HG03066 (cell line): ENCODE results near the gene TMEM175.

ENCODE experiments used
- ATAC-seq: cut with Tn5 transposase; IDR thresholded peaks from one replicate; pipeline ENCODE4 v1.9.1; 2021; ENCODE audit warnings: low read depth; ENCODE audit not compliant: unreplicated experiment

The TMEM175 gene

DNA sequence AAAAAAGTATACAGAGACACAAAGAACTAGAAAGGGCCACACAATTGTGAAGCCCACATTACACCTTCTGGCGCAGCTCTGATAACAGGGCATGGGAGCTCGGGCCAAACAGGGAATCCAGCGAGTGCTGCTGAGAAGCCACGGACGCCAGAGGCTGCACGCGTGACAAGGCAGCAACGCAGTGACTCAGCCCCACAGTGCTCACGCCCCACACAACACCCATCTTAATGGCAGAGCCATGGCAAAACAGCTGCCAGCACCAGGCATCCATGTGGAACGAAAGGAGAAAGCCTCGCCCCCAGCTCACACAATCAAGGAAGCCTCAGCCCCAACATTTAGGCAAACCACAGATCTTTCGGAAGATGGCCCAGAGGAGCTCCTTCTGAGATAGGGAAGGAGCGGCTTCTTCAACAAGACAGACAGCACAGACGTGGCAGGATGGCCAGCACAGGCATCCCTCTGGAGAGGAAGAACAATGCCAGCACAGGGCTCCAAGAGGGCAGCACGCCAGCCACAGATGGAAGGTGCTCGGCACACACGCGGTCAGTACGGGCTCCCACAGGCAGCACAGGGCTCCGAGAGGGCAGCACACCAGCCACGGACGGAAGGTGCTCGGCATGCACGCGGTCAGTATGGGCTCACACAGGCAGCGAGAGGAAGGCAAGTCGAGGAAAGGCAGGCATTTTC is 33.2 kb upstream of the TMEM175 start:
- no peak for ATAC-seq

DNA sequence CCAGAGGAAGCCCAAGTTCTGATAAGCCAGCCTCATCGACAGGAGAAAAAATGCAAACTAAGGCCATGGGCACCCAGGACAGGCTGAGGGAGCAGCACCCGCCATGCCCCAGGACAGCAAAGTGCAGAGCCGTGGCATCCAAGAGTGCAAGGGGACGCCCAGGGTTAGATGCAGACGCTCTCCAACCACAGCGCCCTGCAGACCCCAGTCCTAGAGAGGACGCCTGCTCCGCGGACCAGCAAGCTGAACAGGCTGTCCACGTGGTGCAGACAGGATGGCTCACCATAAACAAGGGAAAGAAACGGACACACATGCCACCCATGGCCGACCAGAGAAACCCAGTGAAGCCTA is 32.7 kb upstream of the TMEM175 start:
- ATAC-seq = no peak

DNA sequence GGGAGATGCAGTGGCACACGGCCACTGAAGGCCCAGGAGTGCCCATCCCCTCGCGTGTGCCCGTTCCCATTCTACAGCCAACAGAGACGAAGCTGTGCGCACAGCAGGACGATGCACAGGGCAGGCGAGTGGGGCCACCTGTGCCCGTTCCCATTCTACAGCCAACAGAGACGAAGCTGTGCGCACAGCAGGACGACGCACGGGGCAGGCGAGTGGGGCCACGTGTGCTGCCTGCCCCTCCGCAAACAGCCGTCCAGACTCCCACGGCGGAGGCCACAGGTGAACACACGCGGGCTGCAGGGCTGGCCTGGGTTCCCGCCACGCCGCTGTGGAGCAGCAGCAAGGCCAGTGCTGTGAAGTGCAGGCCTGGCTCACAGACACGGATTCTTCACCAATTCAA is 32.2 kb upstream of the TMEM175 start:
- no peak for ATAC-seq

DNA sequence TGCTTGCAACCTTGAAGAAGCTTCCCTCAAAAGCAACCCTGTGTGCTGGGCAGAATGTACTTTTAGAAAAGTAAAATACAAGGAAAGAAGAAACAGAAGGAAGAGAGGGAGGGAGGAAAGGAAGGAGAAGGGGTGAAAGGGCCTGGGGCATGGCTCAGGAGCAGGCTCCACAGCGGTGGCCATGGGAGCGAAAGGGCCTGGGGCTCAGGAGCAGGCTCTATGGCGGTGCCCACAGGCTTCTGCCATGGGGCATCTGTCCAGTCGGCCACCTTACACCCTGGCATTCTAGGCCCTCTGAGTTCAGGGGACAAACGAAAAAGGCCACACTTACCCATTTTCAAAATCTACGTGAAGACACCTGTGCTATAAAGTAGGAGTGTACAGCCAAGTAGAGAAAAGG is 31.5 kb upstream of the TMEM175 start:
- ATAC-seq = no peak

DNA sequence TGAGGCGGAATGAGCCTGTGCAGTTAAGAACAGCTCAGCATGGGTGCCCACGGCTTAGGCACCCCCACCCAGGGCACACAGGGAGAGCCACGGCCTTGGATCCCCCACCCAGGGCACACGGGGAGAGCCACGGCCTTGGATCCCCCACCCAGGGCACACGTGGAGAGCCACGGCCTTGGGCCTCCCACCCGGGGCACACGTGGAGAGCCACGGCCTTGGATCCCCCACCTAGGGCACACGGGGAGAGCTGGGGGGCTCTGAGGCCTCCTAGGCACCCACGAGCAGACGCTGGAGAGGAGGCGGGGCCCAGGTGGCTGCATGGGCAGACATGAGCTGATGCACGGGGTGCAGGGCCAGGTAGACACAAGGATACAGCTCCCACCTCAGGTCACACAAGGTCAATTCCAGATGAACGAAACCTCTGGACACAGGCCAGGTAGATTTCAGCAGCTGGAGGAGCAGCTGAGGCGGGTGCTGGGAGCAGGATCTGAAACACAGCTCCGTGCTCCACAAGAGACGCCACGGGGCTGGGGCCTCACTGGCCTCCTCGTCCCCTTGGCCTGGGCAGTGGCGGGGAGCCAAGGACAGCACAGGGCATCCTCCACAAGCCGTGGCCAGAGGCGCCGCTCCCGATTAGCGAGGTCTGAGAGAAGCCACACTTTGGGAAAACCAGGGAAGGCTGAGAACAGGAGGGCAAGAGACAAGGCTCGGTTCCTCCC is 30.9 kb upstream of the TMEM175 start:
- ATAC-seq = no peak

DNA sequence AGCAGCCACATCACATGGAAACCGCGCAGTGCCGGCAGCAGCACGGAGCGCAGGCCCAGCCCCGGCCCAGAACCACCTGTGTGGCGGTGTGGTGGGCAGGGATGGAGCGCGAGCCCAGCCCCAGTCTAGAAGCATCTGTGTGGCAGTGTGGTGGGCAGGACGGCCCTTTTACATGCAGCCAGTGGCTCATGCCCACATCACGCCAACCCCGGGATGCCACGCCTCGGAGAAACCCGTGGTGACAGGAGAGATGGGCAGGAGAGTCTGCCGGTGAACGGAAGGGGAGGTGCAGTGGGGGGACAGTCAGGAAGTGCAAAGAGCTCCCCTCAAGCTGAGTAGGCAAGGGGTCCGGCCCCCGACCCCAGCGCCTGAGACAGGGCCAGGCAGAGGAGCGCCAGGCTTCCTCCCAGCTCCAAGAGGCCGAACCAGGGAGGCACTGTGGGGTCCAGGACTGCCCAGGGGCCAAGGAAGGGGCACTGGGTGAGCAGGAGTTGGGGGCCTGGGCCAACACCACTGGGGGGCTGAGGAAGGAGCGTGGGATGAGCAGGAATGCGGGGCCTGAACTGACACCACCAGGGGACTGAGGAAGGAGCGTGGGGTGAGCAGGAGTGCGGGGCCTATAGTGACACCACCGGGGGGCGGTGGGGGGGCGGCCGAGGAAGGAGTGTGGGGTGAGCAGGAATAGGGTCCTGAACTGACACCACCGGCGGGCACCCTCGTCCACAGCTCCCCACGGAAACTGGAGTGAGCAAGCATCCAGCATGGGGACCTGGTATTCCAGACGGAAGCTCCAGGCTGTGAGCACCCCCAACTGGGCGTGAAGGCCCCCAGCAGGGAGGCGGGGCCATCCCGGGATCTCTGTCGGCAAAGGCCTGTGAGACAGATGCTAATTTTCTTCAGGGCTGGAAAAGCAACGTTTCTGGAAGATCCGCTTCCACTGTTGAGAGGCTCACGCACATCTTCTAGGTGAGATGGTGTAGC is 28.9 kb upstream of the TMEM175 start:
- no peak for ATAC-seq

DNA sequence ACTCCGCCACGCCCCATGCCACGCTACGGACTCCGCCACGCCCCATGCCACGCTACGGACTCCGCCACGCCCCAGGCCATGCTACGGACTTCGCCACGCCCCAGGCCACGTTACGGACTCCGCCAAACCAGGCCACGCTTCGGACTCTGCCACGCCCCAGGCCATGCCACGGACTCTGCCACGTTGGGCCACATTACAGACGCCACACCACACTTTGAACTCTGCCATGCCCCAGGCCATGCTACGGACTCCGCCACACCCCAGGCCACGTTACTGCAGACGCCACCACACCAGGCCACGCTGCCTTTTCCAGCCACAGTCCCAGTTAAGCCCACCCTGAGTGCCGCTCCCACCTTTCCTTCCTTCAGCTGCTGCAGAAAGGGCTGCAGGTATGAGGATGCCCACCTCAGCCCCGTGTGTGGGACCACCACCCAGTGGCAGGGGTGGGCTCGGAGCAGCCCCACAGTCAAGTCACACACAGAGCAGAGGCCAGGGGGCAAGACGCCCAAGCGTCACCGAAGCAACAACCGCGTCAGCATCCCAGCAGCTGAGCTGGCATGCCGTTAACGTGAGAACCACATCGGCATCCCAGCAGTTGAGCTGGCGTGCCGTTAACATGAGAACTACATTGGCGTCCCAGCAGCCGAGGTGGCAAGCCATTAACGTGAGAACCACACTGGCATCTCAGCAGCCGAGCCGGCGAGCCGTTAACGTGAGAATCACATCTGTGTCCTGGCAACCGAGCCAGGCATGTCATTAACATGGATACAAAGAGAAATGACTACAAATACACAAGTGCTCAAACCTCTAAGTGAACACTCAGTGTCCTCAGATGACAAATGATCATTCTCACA is 26.5 kb upstream of the TMEM175 start:
- ATAC-seq = no peak

DNA sequence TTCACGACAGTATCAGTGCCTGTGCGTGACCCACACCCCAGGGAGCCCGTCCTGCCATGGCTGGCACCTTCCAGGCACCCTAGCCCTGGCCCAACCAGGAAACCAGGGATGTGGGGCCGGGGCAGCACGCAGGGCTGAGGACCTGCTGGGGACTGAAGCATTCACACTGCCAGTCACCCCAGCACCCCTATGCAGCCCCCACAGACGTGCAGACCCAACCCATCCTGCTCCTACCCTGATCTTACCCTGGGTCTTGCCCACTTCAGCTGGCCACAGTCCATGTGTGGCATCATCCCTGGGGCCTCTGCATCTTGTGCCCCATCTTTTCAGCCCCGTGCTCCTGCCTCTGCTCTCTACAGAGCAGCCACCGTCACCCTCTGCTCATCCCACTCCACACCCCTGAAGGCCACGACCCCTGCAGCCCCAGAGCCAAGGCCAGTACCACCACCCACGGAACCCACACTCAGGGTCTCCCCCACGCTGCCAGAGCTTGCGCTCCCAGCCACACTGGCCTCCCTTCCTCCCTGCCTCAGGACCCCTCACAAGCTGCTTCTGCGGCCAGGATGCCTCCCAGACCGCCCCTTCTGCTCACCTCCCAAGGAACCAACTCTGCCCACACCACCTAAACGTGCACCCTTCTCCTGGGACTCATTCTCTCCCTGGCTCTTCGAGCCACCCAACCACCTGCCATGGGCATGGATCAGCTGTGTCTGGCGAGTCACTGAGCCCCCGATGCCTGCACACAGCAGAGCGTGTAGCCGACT is 25.7 kb upstream of the TMEM175 start:
- no peak for ATAC-seq

DNA sequence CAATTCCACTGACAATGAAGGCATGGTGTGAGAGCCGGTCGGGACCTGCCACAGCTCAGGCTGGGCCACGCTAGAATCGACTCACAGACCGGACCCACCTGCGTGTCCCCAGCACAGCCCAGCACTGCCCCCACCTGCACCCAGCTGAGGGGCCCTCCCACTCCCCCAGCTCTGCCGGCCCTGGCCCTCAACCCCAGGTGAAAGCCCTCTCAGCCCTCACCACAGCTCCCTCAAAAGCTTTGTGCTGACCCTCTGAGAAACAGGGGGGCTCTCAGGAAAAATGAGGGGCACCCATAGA is 25.2 kb upstream of the TMEM175 start:
- no peak for ATAC-seq

DNA sequence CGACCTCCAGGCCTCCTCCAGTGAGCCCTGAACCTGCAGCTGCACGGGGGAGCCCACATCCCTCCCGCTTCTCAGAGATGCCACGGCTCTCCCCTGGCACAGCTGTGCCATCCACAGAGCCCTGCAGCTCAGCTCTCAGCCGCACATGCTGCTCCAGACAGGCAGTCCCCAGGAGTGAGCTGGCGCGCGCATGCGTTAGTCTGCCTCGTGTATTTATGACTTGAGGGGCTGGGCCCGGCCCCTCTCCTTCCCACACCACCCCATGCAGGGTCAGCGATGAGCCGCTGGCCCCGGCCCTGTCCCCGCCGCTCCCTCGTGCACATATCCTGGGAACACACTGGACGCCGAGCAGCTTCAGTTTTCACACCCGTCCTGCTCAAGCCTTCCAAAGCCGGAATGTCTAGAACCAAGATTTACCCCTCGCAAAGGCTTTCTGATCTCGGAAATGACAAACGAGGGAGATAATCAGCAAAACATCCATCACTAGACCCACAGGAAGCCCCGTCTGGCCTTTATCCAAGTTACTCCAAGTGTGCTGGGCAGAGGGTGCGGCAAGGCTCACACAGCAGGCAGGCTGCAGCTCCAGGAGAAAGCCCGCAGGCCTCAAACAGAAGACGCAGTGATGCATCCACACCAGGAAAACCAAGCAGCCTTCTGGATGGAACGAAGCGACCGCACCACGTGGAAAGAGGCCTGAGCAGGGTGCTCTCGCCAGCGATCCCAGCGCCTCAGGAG is 24.4 kb upstream of the TMEM175 start:
- no peak for ATAC-seq

DNA sequence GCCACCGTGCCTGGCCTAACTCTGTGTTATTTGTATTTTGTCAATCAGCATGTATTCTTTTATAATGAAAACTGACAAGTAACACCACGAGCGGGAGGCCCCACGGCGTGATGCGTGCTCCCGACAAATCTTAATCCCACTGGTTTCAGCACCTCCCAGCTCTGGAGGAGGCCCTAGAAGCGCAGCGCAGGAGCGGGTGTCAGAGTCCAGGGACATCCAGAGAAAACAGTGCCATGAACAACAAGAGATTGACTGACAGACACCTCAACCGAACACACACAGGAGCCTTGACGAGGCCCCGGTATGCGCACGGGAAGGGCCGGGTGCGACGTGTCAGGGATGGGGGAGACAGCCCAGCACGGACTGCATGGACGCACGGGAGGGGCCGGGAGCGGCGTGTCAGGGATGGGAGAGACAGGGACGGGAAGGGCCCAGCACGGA is 23.1 kb upstream of the TMEM175 start:
- ATAC-seq = no peak

DNA sequence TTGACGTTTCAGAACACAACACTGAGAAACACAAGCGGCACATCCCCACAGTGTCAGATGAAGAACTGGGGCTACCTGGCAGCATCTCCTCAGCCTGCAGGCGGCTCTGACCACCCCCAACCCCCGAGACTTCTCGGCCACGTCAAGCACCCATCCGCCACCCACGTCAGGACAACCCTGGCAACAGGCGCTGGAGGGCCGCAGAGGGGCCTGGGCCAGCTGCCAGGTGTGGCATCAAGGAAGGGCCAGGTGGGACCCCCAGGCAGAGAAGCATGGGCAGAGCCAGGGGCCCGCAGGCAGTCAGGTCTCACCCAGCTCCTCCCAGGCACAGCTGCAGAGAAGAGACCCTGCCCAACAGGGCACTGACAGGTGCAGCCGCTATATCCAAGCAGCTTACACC is 22.4 kb upstream of the TMEM175 start:
- ATAC-seq = no peak

DNA sequence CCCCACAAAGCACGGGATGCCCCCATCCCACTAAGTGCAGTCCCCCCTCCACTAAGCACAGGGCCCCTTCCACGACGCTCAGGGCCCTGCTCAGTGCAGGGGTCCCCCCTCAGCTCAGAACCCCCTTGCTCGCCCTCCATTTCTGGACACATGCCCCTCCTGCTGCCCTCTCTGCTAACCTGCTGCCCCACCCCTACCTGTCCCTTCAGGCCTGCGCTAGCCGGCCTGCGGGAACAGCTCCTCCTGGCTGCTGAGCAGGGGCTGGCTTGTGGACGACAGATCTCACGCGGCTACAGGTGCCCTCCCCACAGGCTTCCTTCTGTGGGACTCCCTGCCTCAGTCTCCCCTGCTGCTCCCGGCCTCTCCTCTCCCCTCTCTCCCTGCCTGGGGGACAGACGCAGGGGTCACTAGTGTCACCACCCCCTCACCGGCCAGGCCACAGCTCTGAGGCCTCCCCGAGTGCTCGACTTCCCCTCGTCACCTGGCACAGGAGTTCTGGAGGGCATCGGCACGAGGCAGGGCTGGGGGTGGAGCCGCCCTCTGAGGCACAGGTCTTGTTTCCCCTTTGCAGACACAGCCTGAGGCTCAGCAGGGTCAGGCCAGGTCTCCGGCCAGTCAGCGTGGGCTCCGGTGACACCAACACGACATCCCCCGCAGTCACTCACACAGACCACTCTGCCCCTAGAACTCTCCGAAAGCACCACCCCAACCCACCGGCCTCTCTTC is 21.7 kb upstream of the TMEM175 start:
- no peak for ATAC-seq

DNA sequence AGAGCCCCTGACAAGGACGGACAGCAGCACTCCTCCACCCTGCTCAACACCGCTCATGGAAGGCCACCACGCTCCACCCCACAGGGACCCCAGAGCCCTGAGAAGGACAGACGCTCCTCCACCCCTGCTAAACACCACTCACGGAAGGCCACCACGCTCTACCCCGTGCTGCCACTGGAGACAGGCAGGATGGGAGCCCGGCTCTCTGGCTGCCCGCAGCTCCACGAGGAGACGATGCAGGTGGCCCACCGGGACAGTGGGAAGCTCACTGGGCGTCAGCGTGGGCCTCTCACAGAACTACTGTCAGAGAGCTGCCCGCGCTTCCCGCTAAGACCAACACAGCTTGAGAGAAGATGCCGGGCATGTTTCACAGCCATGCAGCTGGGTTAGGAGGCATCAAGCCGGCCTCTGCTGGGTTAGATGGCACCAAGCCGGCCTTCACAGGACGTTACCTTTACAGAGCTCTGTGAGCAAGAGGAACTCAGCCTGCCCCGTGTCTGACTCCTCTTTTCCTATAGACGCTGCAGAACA is 21.0 kb upstream of the TMEM175 start:
- ATAC-seq = no peak

DNA sequence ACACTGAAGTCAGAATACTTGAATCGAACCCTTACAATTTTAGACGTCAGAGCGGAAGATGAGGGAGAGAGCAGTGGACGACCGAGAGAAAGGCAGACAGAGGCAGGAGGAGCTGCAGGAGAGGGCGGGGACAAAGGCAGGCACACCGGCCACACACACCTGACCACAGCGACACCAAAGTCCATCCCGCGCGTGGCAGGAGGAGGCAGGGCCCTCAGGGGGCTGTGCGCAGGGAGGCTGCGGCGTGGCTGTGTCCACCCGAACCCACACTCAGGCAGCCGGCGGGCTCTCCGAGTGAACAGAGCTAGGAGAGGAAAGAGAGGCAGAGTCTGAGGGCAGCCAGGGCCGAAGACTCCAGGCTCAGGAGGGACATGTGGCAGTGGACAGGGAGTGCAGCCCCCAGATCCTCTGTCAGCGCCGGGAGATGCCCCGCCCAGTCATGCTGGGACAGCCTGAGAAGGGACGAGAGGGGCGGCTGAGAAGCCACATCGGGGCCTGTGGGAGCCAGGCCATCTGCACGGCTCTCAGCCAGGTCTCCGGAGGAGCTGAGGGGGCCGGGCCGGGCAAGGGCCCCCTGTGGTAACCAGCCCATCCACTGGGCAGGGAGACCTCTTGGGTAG is 20.3 kb upstream of the TMEM175 start:
- no peak for ATAC-seq

DNA sequence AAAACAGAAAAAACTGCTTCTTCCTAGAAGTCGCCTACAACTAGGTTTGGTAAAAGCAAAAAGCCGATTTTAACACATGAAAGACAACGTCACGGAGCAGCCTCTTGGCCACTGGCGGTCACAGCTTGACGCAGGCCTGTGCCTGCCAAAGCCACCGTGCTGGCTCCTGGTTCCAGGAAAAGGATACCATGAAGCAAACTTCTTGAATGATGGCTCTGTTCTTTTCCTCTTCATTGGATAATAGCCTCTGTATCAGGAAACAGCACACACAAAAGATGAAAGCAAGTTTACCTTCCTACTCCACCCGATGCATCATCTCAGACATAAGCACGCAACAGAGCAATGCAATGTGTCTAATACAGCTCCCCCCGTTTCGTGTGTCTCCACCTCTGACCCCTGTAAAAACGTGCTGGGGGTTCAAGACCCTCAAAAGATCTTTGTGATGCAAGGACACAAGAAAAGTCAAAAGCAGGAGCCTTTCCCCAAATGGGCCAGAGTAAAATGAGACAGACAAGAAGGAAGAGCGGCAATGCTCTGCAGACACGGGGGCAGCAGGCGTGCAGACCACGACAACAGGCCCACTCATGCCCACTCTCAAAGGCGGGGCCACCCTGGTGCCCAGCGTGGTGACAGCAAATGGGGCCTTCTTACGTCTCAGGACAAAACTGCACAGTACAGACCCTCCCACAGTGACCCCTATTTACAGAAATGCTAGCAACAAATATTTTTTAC is 19.5 kb upstream of the TMEM175 start:
- ATAC-seq = no peak

DNA sequence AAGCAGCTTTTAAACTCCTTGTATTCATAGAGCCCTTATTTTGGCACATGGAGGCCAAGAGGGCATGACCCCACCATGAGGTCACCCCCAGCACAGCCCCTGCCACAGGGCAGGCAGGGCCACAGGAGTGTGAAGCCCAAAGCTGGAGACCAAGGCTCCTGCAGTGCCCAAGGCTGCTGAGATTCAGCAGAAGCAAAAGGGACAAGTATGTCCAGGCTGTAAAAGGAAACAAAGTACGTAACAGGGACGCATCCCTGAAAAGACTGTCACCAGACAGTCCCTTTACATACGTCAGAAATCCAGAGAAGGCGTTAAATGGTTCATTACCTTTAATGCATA is 19.0 kb upstream of the TMEM175 start:
- ATAC-seq = no peak
